NK-92 (cell line): ENCODE data around the gene CLASP2.

Experiments used
- DNase-seq: peaks from one replicate; lab custom pipeline; 2025; ENCODE audit not compliant: unreplicated experiment; lab: John Stamatoyannopoulos, UW

The CLASP2 gene

DNA sequence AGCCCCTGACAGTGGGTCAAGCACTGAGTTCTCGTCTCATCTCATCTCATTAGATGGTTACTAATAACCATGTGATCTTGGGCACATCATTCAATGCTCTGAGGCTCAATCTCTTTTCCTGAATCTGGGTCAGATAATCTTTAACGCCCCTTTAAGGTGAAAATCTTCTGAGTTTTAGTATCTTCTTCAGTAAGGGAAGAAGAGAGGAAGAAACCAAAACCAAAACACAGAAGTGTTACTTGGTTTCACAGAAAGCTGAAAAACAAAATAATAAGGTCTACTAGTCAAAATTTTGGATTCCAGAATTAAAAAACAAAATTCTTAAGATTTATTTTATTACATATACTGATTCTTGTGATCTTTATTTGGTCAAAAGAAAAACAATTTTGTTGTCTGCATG is 78.2 kb downstream of the CLASP2 start:
- no peak for DNase-seq

DNA sequence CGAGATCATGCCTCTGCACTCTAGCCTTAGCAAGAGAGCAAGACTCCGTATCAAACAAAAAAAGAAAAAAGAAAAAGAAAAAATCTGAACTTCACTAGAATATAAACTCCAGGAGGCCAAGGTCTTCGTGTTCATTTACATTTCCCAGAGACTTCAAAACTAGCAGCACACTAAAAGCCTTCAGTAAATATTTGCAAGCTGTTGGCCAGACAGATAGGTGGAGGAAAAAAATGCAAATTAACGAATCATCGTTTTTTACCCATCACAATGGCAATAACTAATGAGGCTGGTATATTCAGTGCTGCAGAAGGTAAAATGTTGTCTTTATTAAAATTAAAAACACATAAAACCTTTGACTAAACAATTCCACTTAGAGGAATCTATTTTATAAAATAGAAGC is 80.6 kb downstream of the CLASP2 start:
- no peak for DNase-seq

DNA sequence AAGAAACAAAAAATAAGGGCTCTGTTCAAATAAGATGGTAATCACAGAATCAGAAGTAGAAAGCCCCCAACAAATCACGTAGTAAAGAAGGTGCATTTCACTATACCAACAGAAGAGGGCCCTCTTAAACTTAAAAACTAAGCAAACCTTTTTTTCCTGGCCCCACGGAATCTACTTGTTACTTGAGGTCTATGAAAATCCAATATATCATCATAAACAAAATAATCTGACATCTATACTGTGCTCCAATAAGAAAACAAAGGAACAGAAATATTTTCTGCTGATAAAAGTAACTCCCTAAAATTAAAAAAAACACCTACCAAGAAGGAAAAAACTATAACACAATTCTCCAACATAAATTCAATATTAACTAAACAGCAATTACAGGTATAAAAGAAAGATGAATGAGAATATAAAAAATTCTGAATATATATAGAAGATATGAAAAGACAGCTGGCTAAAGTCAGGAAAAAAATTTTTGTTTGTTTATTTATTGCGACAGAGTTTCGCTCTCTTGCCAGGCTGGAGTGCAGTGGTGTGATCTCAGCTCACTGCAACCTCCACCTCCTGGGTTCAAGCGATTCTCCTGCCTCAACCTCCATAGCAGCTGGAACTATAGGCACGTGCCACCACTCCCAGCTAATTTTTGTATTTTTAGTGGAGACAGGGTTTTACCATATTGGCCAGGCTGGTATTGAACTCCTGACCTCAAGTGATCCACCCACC is 81.8 kb downstream of the CLASP2 start:
- no peak for DNase-seq

DNA sequence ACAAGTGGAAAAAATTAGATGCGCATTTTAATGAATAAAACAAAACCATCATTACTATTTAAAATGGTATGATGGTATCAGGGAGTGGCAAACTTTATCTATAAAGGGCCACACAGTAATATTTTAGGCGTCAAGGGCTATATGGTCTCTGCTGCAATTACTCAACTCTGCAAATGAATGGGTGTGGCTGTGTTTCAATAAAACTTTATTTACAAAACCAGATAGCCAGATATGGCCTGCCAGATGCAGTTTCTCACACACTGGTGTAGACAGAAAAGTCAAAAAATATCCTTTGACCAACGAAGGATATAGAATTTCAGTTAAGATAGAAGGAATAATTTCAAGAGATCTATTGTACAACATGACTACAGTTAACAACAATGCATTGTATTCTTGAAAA is 83.8 kb downstream of the CLASP2 start:
- no peak for DNase-seq

DNA sequence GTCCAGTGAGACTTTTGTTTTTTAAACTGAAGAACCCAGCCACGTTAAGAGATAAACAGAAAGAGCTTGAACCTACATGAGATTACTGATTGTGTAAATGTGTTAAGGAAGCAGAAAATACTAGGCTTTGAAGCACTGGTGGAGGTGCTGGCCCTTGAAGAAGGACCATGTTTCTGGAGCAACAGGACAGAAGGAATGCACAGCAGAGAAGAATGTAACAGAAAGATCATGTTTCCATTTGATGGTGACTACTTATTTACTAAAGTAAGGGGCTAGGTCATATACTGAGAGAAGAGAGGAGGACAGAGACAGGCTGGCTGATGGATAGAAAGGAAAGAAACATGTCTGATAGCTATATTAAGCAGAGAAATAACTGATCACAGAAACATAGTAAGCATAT is 88.8 kb downstream of the CLASP2 start:
- no peak for DNase-seq

DNA sequence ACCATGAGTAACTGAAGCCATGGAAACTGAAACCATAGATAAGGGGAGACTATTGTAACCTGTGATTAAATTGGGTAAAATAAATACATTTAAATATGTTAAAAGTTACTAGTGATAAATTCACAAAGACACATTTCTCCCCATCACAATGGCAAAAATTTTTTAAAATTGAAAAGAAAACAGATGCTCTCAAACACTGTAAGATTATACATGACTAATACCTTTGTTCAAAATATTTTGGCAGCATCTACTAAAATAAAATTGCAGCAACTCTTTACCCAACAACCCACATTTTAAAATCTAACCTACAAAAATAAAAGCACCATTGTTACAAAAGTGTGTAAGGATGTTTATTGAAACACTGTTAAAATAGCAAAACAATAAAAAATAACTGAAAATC is 93.3 kb downstream of the CLASP2 start:
- no peak for DNase-seq

DNA sequence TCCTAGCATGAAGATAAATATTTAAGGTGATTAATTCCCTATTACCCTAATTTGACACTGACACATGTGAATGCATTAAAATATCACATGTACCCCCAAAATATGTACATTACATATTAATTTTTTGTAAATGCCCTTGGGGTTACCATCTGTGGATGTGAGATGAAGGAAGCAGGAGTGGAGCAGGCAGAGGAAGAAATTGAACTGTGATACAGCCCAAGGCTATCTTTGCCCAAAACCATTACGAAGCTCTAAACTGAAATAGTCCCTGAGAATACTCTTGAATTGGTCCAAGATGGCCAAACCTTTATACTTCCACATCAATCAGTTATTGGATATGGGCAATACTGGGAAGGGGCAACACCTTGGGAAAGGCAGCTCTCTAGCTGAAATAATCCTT is 105.0 kb downstream of the CLASP2 start:
- no peak for DNase-seq

DNA sequence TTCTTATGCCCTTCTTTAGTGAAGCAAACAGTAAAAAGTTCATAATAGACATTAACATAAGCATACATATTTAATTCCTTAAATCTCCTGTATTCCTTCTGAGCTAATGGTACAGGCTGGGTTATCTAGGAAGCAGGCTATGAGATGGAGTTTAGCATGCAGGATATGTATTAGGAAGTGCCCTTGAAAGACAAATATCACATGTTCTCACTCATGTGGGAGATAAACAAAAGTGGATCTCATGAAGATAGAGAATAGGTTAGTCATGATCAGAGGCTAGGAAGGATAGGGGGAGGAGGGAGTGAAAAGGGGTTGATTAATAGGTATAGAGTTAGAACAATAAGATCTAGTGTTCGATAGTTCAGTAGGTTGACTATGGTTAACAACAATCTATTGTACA is 105.4 kb downstream of the CLASP2 start:
- DNase-seq = no peak

DNA sequence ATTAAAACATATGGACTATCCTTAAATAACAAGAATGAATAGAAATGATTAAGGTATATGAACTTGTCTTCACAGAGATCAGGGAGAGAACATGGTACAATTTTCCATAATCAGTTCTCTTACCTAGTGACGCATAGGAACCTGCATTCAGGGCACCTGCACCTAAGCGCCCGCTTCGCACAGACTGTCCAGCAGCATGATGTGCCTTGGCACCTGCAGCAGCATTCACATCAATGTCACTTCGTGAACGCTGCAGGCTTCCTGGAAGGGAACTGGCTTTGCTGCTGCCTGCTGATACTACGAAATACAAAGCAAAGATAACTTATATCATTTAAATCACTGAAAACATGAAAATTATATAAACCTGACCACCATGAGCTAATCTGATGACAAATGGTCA is 115.2 kb downstream of the CLASP2 start:
- no peak for DNase-seq

DNA sequence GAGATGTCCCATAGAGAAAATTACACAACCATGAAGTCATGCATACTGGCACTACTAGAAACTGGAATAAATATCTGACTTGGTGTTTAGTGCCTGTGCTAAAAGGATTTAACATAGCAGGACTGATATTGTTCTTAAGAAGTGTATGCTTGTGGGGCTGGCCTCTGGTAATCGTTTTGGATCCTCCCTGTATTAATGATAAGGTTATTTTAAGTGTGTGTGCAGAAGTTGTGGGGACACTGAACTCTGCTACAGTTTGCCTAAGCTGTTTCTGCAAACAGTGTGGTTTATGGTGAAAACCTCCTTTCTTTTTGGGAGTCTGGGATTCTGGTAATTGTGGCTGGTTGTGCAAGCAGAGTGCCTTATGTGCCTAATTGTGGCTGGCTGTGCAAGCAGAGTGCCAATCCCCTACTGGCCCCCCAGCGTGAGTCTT is 120.8 kb downstream of the CLASP2 start:
- no peak for DNase-seq

DNA sequence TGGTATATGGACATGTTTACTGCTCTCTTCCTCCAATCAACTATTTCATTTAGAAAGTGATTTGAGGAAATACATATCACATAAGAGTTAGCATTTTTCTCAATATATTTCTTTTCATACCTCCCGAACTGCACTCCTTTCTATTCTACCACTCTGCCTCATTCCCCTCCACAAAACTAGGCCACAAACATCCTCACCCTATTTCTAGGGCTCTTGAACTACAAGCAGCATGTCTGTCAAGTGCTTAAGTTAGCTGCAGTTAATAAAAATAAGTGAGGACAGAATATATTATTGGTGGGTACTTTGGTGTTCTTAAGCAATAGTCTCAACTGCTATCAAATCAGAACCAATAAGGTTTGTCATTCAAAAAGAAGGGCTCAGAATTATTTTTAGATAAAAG is 125.1 kb downstream of the CLASP2 start:
- no peak for DNase-seq

DNA sequence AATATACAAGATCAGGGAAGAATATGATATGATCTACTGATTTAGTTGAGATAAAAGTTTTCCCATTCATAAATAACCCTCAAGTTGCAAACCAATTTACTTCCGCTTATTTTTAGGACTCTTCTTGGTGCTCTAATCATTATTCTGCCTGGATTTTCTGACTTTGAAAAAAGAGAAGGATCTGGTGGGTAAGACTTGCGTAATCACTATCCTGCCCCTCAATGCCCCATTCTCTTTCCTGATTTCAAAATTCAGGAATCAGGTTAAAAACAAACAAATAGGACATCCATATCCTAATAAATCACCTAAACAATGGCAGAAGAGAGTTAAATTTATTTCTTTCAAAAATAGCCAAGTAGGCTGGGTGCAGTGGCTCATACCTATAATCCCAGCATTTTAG is 127.5 kb downstream of the CLASP2 start:
- DNase-seq = no peak

DNA sequence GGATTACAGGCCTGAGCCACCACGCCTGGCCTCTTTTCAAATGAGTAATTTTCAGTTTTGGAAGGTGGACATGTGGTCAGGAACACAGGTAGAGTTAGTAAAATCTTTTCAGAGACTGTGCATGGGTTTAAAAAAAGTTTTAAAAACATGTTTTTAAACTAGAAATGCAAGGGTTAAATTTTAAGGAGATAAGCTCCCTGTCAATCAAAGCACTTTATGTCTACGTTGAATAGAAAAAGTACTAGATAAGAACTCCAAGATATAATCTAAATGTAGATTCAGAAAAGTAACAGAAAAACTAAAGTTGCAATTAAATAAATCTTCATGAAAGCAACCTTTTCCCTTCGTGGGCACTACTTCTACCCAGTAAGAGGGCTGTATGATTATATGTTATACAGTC is 131.7 kb downstream of the CLASP2 start:
- DNase-seq = no peak

DNA sequence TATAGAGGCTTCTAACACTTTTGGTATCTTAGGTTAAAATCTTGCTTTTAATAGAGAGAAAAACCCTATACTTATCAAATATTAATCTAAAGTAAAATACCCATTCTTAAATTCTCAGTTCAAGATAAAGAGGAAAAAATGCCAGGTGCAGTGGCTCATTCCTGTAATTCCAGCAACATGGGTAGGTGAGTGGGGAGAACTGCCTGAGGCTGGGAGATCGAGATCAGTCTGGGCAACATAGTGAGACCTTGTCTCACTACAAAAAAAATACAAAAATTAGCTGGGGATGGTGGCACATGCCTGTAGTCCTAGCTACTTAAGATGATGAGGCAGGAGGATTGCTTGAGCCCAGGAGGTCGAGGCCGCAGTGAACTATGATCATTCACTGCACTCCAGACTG is 135.8 kb downstream of the CLASP2 start:
- DNase-seq = no peak

DNA sequence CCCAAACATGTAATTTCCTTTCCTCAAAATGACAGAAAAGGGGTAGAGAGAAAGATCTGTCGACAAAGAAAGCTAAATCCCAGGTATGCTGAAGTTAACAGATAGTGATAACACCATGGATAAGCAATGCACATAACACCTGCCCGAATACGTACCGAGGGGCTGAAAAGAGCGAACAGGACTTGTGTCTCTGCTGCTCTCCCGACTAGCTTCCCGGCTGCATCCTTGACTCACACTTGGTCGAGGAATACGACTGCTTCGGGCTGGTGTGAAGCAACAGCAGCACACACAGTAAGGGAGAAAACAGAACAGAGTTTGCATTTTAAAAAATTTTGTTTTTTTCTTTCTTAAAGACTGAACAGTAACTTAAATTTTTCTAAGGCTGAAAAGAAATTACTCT is 136.4 kb downstream of the CLASP2 start:
- no peak for DNase-seq

DNA sequence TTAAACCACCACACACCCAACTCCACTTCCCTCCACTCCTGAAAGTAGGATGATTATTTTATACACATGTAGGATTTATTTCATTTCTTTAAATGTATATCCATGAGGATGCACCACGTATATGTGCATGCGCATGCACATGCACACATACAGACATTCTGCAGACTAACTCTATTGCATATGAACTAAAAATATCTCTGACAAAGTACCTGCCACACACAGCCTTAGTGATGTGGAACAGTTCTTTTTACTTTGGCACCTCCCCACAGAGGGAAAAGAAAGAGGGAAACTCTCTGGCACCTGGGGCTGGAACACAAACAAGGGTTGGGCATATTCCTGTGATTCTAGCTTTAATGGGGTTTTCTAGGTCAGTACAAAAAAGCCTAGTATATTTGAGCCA is 138.2 kb downstream of the CLASP2 start:
- DNase-seq = no peak

DNA sequence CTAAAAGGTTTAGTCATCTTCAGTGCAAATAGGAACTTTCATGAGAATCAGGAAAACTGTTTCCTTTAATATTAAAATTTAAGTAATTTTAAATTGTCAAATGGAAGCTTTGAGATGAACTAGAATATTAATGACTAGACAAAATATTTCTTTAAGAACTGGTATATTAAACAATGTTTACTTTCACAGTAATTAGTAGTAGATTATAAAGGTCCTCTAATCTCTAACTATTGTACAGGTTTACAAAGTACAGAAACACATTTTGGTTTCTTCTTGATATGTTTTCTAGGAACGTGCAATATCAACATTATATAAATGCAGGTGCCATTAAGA is 138.9 kb downstream of the CLASP2 start:
- DNase-seq = no peak

DNA sequence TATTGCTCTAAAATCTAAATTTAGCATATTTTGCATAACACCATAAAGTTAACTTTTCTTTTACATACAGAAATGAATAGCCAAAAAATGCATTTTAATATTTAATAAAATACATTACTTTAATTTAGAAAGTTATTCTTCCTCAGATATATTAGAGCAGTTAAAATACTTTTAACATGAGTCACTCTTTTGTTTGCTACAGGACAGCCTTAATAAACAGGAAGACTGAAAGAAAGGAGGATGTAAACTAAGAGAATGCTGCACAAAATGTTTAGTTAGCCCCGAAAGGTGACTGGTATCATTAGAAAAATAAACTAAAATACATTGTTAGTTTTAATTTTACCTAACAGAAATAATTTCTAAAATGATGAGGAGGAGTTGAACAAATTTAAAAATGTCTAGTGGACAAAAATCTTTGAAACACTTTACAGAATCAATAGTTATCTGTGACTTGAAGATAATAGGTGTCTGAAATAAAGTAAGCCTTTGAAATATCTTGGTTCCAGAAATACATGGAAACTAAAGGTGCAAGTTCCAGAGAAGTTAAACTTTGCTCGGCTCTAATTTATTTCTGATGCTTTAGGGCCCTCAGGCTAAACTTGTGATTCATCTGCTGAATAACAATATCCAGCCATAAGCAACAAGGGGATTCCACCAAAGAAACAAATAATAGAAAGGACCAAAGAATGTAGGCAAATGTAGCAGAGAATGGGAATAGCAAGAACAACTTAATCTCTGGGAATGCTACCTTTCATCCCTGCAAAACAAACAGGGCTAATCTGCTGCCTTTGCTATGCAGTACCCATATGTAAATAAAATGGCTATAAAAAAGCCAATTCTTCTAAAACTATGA is 139.5 kb downstream of the CLASP2 start:
- no peak for DNase-seq

DNA sequence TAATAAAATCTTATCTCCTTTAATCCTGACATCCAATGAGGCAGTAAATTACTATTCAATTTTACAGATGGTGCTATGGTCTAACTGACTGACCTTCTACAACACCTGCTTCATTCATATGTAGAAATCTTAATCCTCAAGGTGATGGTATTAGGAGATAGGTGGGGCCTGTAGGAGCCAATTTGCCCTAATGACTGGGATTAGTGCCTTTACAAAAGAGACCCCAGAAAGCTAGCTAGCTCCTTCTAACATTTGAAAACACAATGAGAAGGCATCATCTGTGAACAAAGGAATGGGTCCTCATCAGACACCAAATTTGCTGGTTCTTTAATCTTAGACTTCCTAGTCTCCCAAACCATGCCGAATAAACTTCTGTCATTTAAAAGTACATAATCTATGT is 140.5 kb downstream of the CLASP2 start:
- DNase-seq = no peak

DNA sequence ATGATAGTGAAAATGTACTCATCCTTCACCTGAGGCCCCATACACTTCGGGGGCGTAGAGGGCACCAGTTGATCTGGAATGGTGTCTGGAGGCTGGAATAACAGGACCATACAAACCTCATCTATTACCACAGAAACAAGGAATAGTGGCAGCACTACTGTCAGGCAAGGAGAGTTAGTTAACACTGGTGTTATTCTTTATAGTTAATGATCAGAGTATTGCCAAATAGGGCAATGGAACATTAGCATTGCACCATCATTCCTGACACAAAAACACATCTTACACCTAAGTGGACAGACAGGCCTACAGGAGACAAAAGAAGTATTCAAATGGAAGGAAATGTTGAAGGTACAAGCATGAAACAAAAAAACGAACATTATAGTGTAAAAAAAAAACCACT is 140.9 kb downstream of the CLASP2 start:
- no peak for DNase-seq

DNA sequence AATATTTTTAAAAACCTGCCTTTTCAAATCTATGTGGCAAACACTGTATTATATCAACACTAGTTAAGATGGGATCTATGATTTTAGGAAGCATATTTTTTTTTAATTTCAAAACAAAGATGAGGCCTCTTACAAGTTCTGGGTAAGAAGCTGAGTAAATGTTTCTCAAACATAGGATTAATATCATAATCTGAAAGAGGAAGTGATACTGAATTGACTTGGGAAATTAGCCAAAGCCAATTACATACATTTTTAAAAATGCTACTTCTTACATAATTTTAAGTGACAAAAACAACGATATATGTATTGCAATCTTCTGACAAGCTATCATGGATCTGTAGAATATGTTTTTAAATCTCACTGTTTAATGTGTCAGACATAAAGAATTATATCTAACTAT is 142.7 kb downstream of the CLASP2 start:
- no peak for DNase-seq

DNA sequence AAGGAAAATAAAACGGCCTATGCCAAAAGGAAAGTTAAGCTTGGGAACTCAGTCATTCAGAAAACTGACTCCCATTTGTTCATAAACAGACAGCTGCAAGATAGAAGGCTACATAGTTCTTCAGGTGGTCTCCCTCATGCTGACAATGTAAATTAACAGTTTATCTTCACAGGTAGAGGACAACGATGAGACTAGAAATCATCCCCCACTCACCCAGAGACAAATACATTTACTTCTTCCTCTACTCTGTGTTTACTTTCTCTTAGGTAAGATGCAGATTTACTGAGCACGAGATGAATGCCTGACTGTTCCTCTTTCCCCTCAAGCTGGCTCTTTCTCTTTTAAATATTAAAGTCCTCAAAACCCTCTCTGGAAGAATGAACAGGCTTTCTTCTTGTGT is 160.2 kb downstream of the CLASP2 start:
- no peak for DNase-seq

DNA sequence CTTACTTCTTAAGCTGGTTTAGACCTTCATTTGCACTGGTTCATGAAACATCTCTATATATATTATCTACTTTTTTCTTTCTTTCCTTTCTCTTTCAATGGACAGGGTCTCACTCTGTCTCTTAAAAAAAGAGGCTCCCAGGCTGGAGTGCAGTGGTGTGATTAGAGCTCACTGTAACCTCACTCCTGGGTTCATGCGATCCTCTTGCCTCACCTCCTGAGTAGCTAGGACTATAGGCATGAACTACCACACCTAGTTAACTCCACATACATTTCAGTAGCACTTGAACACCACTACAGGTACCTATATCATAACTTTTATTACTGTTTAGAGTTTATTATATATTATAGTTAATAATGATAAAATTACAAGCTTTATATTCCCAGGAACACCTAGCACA is 160.8 kb downstream of the CLASP2 start:
- DNase-seq = no peak
